Endothelial cell of umbilical vein (primary cell): ENCODE measurements around the gene AMPH. TPM values are rescaled to one million over a fixed set of nuclear protein-coding genes. Genes with fewer than 3 reads are reported as not detected.

Experiments used
- BruUV-seq: library from RNA; stranded (reverse); fragments of 400-500 nt; replicated peaks from 2 replicates; lab custom pipeline; 2021; lab: Mats Ljungman, UMichigan
- CTCF ChIA-PET: fragments of 300-600, 350-600 bp; sonication (Branson Sonifier 250); formaldehyde crosslinking; loops from one replicate; lab custom pipeline; 2021; ENCODE audit warnings: antibody characterized with exemption, inconsistent platforms; lab: Charles Lee
- POLR2A ChIA-PET: fragments of 300-600, 350-600 bp; sonication (Branson Sonifier 250); formaldehyde crosslinking; loops from one replicate; lab custom pipeline; 2021; ENCODE audit warnings: antibody characterized with exemption, inconsistent platforms; lab: Charles Lee
- DNase-seq: peaks from one replicate; pipeline ENCODE4 v3.0.0-alpha.2; 2011; ENCODE audit warnings: low read depth, low spot score
- FAIRE-seq: peaks from 2 replicates; lab custom pipeline; 2011; peaks lifted over from hg19 to GRCh38; lab: Jason Lieb, UNC
- H2AFZ ChIP-seq: 2 replicates; pipeline ENCODE4 v1.6.0; 2012; ENCODE audit warnings: low read depth, low read length, control low read depth, inconsistent platforms
- H3K27ac ChIP-seq: 2 replicates; pipeline ENCODE4 v1.5.1; 2011; ENCODE audit warnings: low read depth, mild to moderate bottlenecking, control low read depth, low read length, moderate library complexity; ENCODE audit not compliant: insufficient read depth
- H3K27me3 ChIP-seq, 2 experiments: 2 replicates each; pipeline versions ENCODE4 v1.6.0 to v1.6.1; 2011; ENCODE audit warnings: low read length in 2 of 2, mixed read lengths in 1 of 2; ENCODE audit not compliant: control insufficient read depth in 2 of 2, insufficient read depth in 2 of 2
- H3K36me3 ChIP-seq, 2 experiments: 2 replicates in 1 of 2; 3 replicates in 1 of 2; pipeline ENCODE4 v1.5.1; 2011; ENCODE audit warnings: low read length in 2 of 2, mild to moderate bottlenecking in 1 of 2, moderate library complexity in 1 of 2; ENCODE audit not compliant: control insufficient read depth in 2 of 2, insufficient read depth in 2 of 2; ENCODE audit errors: extremely low read depth in 1 of 2
- H3K4me1 ChIP-seq: 3 replicates; pipeline ENCODE4 v1.5.1; 2011; ENCODE audit warnings: mild to moderate bottlenecking, low read length; ENCODE audit not compliant: control insufficient read depth, insufficient read depth; ENCODE audit errors: extremely low read depth
- H3K4me2 ChIP-seq: 2 replicates; pipeline ENCODE4 v1.6.1; 2011; ENCODE audit warnings: low read length, control low read depth, mixed read lengths; ENCODE audit not compliant: insufficient read depth
- H3K4me3 ChIP-seq, 3 experiments: fragments of 200-600 bp in 1 of 3; sonication (generic), shearing (Covaris generic) in 1 of 3; replicated peaks in 1 of 3; 2 replicates each; pipeline ENCODE4 v1.5.1; 2011 to 2016; ENCODE audit warnings: control low read depth in 3 of 3, low read length in 3 of 3, mild to moderate bottlenecking in 2 of 3, inconsistent platforms in 1 of 3, low read depth in 1 of 3, moderate library complexity in 1 of 3; ENCODE audit not compliant: insufficient read depth in 1 of 3
- H3K79me2 ChIP-seq: 2 replicates; pipeline ENCODE4 v1.6.0; 2012; ENCODE audit warnings: low read length, inconsistent platforms; ENCODE audit not compliant: control insufficient read depth, insufficient read depth
- H3K9ac ChIP-seq: replicated peaks from 2 replicates; pipeline ENCODE3; 2011; ENCODE audit warnings: low read length, control low read depth; ENCODE audit not compliant: insufficient read depth; ENCODE audit errors: extremely low read depth
- H3K9me1 ChIP-seq: replicated peaks from 3 replicates; pipeline ENCODE4 v1.6.0; 2011; ENCODE audit warnings: mild to moderate bottlenecking, low read length; ENCODE audit not compliant: control insufficient read depth, insufficient read depth; ENCODE audit errors: extremely low read depth
- H3K9me3 ChIP-seq: replicated peaks from 2 replicates; pipeline ENCODE4 v1.5.1; 2012; ENCODE audit warnings: low read length, inconsistent platforms; ENCODE audit not compliant: control insufficient read depth, insufficient read depth
- H4K20me1 ChIP-seq: replicated peaks from 2 replicates; pipeline ENCODE3; 2011; ENCODE audit warnings: mild to moderate bottlenecking, low read length; ENCODE audit not compliant: control insufficient read depth, insufficient read depth; ENCODE audit errors: extremely low read depth
- FOS ChIP-seq: IDR thresholded peaks from 2 replicates; pipeline ENCODE4 v1.6.1; 2011; ENCODE audit warnings: mild to moderate bottlenecking, low read length, moderate library complexity, borderline replicate concordance; ENCODE audit not compliant: insufficient read depth
- GATA2 ChIP-seq: IDR thresholded peaks from 2 replicates; pipeline ENCODE4 v1.7.0; 2011; ENCODE audit warnings: low read depth, mild to moderate bottlenecking, moderate library complexity, mixed read lengths, low read length; ENCODE audit not compliant: insufficient read length, insufficient read depth
- JUN ChIP-seq: IDR thresholded peaks from 2 replicates; pipeline ENCODE4 v1.6.1; 2011; ENCODE audit warnings: borderline replicate concordance, low read depth; ENCODE audit not compliant: insufficient read length, insufficient read depth
- MAX ChIP-seq: IDR thresholded peaks from 2 replicates; pipeline ENCODE4 v1.6.1; 2011; ENCODE audit not compliant: insufficient read depth, insufficient read length
- MYC ChIP-seq: IDR thresholded peaks from one replicate; pipeline ENCODE4 v1.6.1; 2011; ENCODE audit warnings: mild to moderate bottlenecking, low read depth, low read length
- POLR2A ChIP-seq: IDR thresholded peaks from 2 replicates; pipeline ENCODE4 v1.6.1; 2012; ENCODE audit warnings: low read depth, mild to moderate bottlenecking, control low read depth, low read length
- POLR2AphosphoS5 ChIP-seq: IDR thresholded peaks from 2 replicates; pipeline ENCODE4 v1.6.1; 2012; ENCODE audit warnings: low read depth, mild to moderate bottlenecking, control low read depth, low read length, moderate library complexity; ENCODE audit not compliant: insufficient read depth
- dilution Hi-C: fragments of 300-500 bp; cut with MboI; formaldehyde crosslinking; loops from one replicate; pipeline ENCODE4 v1.15.0; 2019; ENCODE audit warnings: low sequenced_read_pairs; ENCODE audit not compliant: extremely low pct_ligation_motif_present
- intact Hi-C: fragments of 100-400 bp; cut with micrococcal nuclease; formaldehyde crosslinking; loops from one replicate; pipeline ENCODE4 v1.10.0; 2022
- polyA plus RNA-seq, 4 experiments: library from polyadenylated mRNA; depleted of rRNA in 3 of 4; stranded (reverse) in 3 of 4; unstranded in 1 of 4; fragments of >200 nt; gene quantifications; 2 replicates each; pipeline versions ENCODE4 v1.2.1 to v1.2.3, GENCODE V29; 2011 to 2012; ENCODE audit warnings: missing spikeins in 1 of 4
- total RNA-seq: library from RNA; stranded (reverse); gene quantifications from 2 replicates; pipeline ENCODE4 v1.2.3, GENCODE V29; 2021
- TF ChIP-seq, protein P1 (sequence below), 2 donors: IDR thresholded peaks; 1 replicate in 1 of 2; 2 replicates in 1 of 2; pipeline ENCODE4 v1.5.1; 2011; ENCODE audit warnings: low read length in 2 of 2, mild to moderate bottlenecking in 2 of 2, moderate library complexity in 2 of 2, control low read depth in 1 of 2, inconsistent platforms in 1 of 2, low read depth in 1 of 2; ENCODE audit not compliant: insufficient read depth in 1 of 2; ENCODE audit errors: extremely low read depth in 1 of 2

Gene AMPH
- total and polyA plus RNA-seq, 2 donors (not counting 3 experiments of a cell fraction or from before 2014, with no cell fraction given): 5.2 to 9.2 TPM

DNA sequence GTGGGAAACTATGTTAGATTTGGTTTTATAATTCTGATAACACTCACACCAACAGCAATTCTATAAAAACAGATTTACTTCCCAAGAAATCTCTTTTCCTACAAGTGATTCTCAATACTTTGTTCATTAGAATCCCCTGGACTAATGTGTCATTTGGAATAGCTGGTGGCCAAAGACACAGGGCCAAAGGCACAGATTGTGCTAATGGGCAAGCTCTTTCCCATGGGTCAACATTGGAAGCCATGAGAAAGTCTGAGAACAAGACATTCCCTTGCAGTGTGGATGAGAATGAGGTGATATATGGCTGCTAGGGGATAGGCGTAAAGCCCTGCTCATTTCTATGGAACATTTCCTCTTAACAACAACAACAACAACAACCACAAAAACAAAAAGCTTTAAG, 153.8 kb downstream of the AMPH start:
- no TSS peak for BruUV-seq
- H3K9me3 ChIP-seq: no peaks in the 10 kb centered on the region
- H3K36me3 ChIP-seq: no peaks in the 10 kb centered on the region
- no peak overlapping the region for H3K4me3 ChIP-seq
- no peaks in the 10 kb centered on the region for H4K20me1 ChIP-seq
- H3K27ac ChIP-seq: no peak overlapping the region
- H3K79me2 ChIP-seq: no peaks in the 10 kb centered on the region
- dilution Hi-C loops: no loop called here
- no peaks in the 10 kb centered on the region for H3K9me1 ChIP-seq
- H3K4me2 ChIP-seq: no peak overlapping the region
- H3K4me1 ChIP-seq: peaks cover 13% of the 10 kb centered on the region
- intact Hi-C loops: no loop called here
- H3K27me3 ChIP-seq: no peaks in the 10 kb centered on the region
- no peak for FAIRE-seq
- no peak overlapping the region for H3K9ac ChIP-seq
- no peak overlapping the region for H2AFZ ChIP-seq
- ChIA-PET CTCF (no interaction called here), POLR2A (no interaction called here)
- DNase-seq: no peak
- TF ChIP-seq POLR2A (no peak), JUN (no peak), MAX (no peak), MYC (no peak), POLR2AphosphoS5 (no peak), FOS (no peak), GATA2 (no peak)
- TF ChIP-seq, protein P1, sequence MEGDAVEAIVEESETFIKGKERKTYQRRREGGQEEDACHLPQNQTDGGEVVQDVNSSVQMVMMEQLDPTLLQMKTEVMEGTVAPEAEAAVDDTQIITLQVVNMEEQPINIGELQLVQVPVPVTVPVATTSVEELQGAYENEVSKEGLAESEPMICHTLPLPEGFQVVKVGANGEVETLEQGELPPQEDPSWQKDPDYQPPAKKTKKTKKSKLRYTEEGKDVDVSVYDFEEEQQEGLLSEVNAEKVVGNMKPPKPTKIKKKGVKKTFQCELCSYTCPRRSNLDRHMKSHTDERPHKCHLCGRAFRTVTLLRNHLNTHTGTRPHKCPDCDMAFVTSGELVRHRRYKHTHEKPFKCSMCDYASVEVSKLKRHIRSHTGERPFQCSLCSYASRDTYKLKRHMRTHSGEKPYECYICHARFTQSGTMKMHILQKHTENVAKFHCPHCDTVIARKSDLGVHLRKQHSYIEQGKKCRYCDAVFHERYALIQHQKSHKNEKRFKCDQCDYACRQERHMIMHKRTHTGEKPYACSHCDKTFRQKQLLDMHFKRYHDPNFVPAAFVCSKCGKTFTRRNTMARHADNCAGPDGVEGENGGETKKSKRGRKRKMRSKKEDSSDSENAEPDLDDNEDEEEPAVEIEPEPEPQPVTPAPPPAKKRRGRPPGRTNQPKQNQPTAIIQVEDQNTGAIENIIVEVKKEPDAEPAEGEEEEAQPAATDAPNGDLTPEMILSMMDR (IDR thresholded peaks at IDR 0.05; ENCODE audit: extremely low read depth in 1 of 2, insufficient read depth in 1 of 2, low read depth in 1 of 2, low read length in 2 of 2): no peak
